NT2/D1 (cell line): Measurements from ENCODE around the gene SARNP.

Experiments
- DNase-seq: peaks from one replicate; pipeline ENCODE4 v3.0.0-alpha.2; 2011; ENCODE audit warnings: low read depth, low spot score
- H3K27me3 ChIP-seq: 2 replicates; pipeline ENCODE4 v1.6.0; 2011; ENCODE audit warnings: mild to moderate bottlenecking; ENCODE audit not compliant: insufficient read length, insufficient read depth
- H3K36me3 ChIP-seq: 2 replicates; pipeline ENCODE4 v1.6.1; 2011; ENCODE audit warnings: mild to moderate bottlenecking, low read length, mixed read lengths; ENCODE audit not compliant: insufficient read depth, insufficient read length
- H3K4me1 ChIP-seq: 2 replicates; pipeline ENCODE4 v1.5.1; 2011; ENCODE audit not compliant: insufficient read depth, insufficient read length
- H3K4me3 ChIP-seq: 2 replicates; pipeline ENCODE4 v1.5.1; 2011; ENCODE audit warnings: low read depth; ENCODE audit not compliant: insufficient read length
- H3K9ac ChIP-seq: 2 replicates; pipeline ENCODE4 v1.6.0; 2011; ENCODE audit warnings: low read depth; ENCODE audit not compliant: insufficient read length
- H3K9me3 ChIP-seq: 2 replicates; pipeline ENCODE4 v1.5.1; 2011; ENCODE audit warnings: mild to moderate bottlenecking, low read length; ENCODE audit not compliant: insufficient read depth
- SUZ12 ChIP-seq: IDR thresholded peaks from 2 replicates; pipeline ENCODE4 v1.6.1; 2011; ENCODE audit not compliant: insufficient read length, insufficient read depth; ENCODE audit errors: extremely low read depth
- YY1 ChIP-seq: IDR thresholded peaks from 2 replicates; pipeline ENCODE4 v1.6.1; 2011; ENCODE audit not compliant: insufficient read length, insufficient read depth
- ZNF274 ChIP-seq: IDR thresholded peaks from 2 replicates; pipeline ENCODE4 v1.6.1; 2011; ENCODE audit warnings: mild to moderate bottlenecking, low read depth, low read length

Gene SARNP

GRCh38 chr12:55715833-55716581 lies 101.5 kb downstream of the SARNP start, which contains the start of gene BLOC1S1:
Gene BLOC1S1, plus strand, starts transcription at chr12:55716046. Its CDS starts 6 bp downstream, at chr12:55716052.
- peak; percentile 95 for DNase-seq
- peaks cover 14% of the 10 kb centered on the region for H3K4me1 ChIP-seq
- no peak for TF ChIP-seq YY1
- no peak for TF ChIP-seq SUZ12
- no peak for TF ChIP-seq ZNF274
- H3K9me3 ChIP-seq = no peaks in the 10 kb centered on the region
- H3K4me3 ChIP-seq = peak within 1 kb of the TSS; percentile 75
- peaks cover 17% of the 10 kb centered on the region for H3K36me3 ChIP-seq
- H3K27me3 ChIP-seq = peaks cover 15% of the 10 kb centered on the region
- peak within 1 kb of the TSS; percentile 90 for H3K9ac ChIP-seq

- peaks cover 15% of the 10 kb centered on the region for H3K27me3 ChIP-seq
- peaks cover 12% of the 10 kb centered on the region for H3K36me3 ChIP-seq
- no peaks in the 10 kb centered on the region for H3K9me3 ChIP-seq
- peak overlapping the region; percentile 90 for H3K9ac ChIP-seq
- TF ChIP-seq ZNF274 (no peak), YY1 (no peak), SUZ12 (no peak)
- H3K4me1 ChIP-seq = peaks cover 14% of the 10 kb centered on the region
- H3K4me3 ChIP-seq = peak overlapping the region; percentile 75
- DNase-seq = no peak
These were observed 102.3 kb downstream of the SARNP start for GRCh38 chr12:55715169-55715764.

- Histone ChIP-seq H3K36me3 (no peaks in the 10 kb centered on the region), H3K27me3 (peaks cover 25% of the 10 kb centered on the region), H3K9ac (no peak overlapping the region), H3K9me3 (no peaks in the 10 kb centered on the region), H3K4me3 (no peak overlapping the region), H3K4me1 (peaks cover 12% of the 10 kb centered on the region)
- TF ChIP-seq ZNF274 = no peak
- no peak for TF ChIP-seq YY1
- no peak for TF ChIP-seq SUZ12
- DNase-seq = no peak
These were observed 103.8 kb downstream of the SARNP start for GRCh38 chr12:55713721-55714120.

GRCh38 chr12:55712700-55713415 lies 104.7 kb downstream of the SARNP start:
- TF ChIP-seq YY1 (no peak), SUZ12 (no peak), ZNF274 (no peak)
- peaks cover 27% of the 10 kb centered on the region for H3K27me3 ChIP-seq
- DNase-seq = no peak
- no peak overlapping the region for H3K9ac ChIP-seq
- no peak overlapping the region for H3K4me3 ChIP-seq
- peaks cover 14% of the 10 kb centered on the region for H3K4me1 ChIP-seq
- H3K9me3 ChIP-seq = no peaks in the 10 kb centered on the region
- no peaks in the 10 kb centered on the region for H3K36me3 ChIP-seq

GRCh38 chr12:55711786-55712553 lies 105.6 kb downstream of the SARNP start:
- TF ChIP-seq YY1 (no peak), SUZ12 (no peak), ZNF274 (no peak)
- H3K9ac ChIP-seq = no peak overlapping the region
- H3K36me3 ChIP-seq = no peaks in the 10 kb centered on the region
- no peaks in the 10 kb centered on the region for H3K9me3 ChIP-seq
- peaks cover 7% of the 10 kb centered on the region for H3K4me1 ChIP-seq
- no peak for DNase-seq
- no peak overlapping the region for H3K4me3 ChIP-seq
- peaks cover 32% of the 10 kb centered on the region for H3K27me3 ChIP-seq

GRCh38 chr12:55708695-55709233 lies 108.8 kb downstream of the SARNP start:
- Histone ChIP-seq H3K27me3 (peaks cover 38% of the 10 kb centered on the region), H3K36me3 (peaks cover 4% of the 10 kb centered on the region), H3K4me3 (peak overlapping the region; percentile 57), H3K4me1 (peaks cover 9% of the 10 kb centered on the region), H3K9me3 (no peaks in the 10 kb centered on the region), H3K9ac (peak overlapping the region; percentile 77)
- DNase-seq = no peak
- TF ChIP-seq YY1 = no peak
- TF ChIP-seq SUZ12 = no peak
- TF ChIP-seq ZNF274 = no peak
